Measurements from ENCODE around the gene WDFY4. TPM values are rescaled to one million over a fixed set of nuclear protein-coding genes. Genes with fewer than 3 reads are reported as not detected.

WDFY4 gene
- total RNA-seq, 1 experiment from 2014 or later, result not detected

DNA sequence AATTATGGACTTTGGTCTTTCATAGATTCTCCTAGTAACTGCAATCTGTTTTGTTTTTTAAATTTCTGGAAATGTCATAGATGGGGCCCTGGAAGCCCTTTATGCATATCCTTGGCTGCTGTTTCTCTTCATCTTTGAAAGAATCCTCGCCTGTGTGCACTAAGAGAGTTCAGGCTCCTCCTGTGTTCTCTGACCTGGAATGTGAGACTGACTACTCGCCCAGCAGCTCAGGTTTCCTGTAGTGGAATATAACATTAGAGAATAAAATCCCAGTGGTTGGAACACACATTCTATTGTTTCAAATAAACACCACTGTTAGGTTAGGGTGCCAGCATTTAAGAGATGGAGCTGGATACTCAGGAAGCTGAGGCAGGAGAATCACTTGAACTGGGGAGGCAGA, 56.3 kb downstream of the WDFY4 start:
- H3T11ph ChIP-seq (ENCODE audit: low read length), result no peak overlapping the region
- no peak overlapping the region for H3K4me2 ChIP-seq (ENCODE audit: insufficient read depth, insufficient read length, low read length)
- no peak for DNase-seq
- H2BK5ac ChIP-seq (ENCODE audit: insufficient read length, low read length), result no peak overlapping the region
- no peak overlapping the region for H3K23ac ChIP-seq (ENCODE audit: insufficient read length, low read depth, low read length)
- H4K8ac ChIP-seq (replicated peaks; ENCODE audit: insufficient read length, low read depth, low read length), result no peak overlapping the region
- no peak overlapping the region for H3K9ac ChIP-seq (ENCODE audit: extremely low read depth, insufficient read length, low read length)
- H3K18ac ChIP-seq (ENCODE audit: insufficient read length, low read depth, low read length), result no peak overlapping the region
- H3K14ac ChIP-seq (ENCODE audit: insufficient read depth, low read length), result no peak overlapping the region
- H3K23me2 ChIP-seq (ENCODE audit: insufficient read length, low read depth, low read length, poor library complexity, severe bottlenecking), result no peaks in the 10 kb centered on the region
- WGBS (ENCODE audit: extremely low coverage, insufficient read length, low lambda C conversion rate), result no CpG with 5 or more reads among the region's 2 CpGs
- H3K4me1 ChIP-seq (ENCODE audit: insufficient read depth, low read length), result no peaks in the 10 kb centered on the region
- H3K27me3 ChIP-seq (ENCODE audit: insufficient read depth, low read length), result no peaks in the 10 kb centered on the region
- H2BK20ac ChIP-seq (ENCODE audit: low read depth, low read length, poor library complexity, severe bottlenecking), result no peak overlapping the region
- no peak overlapping the region for H3K27ac ChIP-seq (ENCODE audit: insufficient read length, low read depth, low read length)
- Mint-ChIP-seq H3K27ac (no peak overlapping the region), H3K4me3 (no peak overlapping the region), H3K4me1 (peaks cover 9 to 10% of the 10 kb centered on the region in 2 experiments), H3K27me3 (ENCODE audit: low read depth) (peaks cover 4% of the 10 kb centered on the region; the same call in 1 of the 2 replicates), H3K36me3 (ENCODE audit: insufficient read depth in 1 of 3, low read depth in 3 of 3) (no peaks in the 10 kb centered on the region), H3K9me3 (no peaks in the 10 kb centered on the region)
- no peak for TF ChIP-seq CTCF (conservative IDR thresholded peaks at IDR 0.05)
- no peak overlapping the region for H2BK15ac ChIP-seq (ENCODE audit: low read depth, low read length)
- H2BK12ac ChIP-seq (ENCODE audit: insufficient read length, low read depth, low read length), result no peak overlapping the region
- no peak overlapping the region for H3K4ac ChIP-seq (ENCODE audit: low read depth, low read length)
- H4K20me1 ChIP-seq (ENCODE audit: control insufficient read depth, insufficient read depth, insufficient read length), result no peaks in the 10 kb centered on the region
- H2BK120ac ChIP-seq (ENCODE audit: low read depth, low read length, poor library complexity, severe bottlenecking), result no peak overlapping the region
- no peak overlapping the region for H2AFZ ChIP-seq (ENCODE audit: low read length)
- no peak overlapping the region for H3K56ac ChIP-seq (ENCODE audit: insufficient read length, low read depth, low read length)
- no peaks in the 10 kb centered on the region for H3K79me2 ChIP-seq (ENCODE audit: insufficient read depth, low read length)
- H3K9me3 ChIP-seq (ENCODE audit: control insufficient read depth, low read depth, low read length), result no peaks in the 10 kb centered on the region
- H4K91ac ChIP-seq (ENCODE audit: insufficient read length, low read depth, low read length), result no peak overlapping the region
- H3K79me1 ChIP-seq (ENCODE audit: insufficient read depth, low read depth, low read length, poor library complexity, severe bottlenecking), result no peaks in the 10 kb centered on the region
- no peak overlapping the region for H4K5ac ChIP-seq (ENCODE audit: insufficient read length, low read depth, low read length)
- H2AK5ac ChIP-seq (ENCODE audit: insufficient read length, low read length), result no peak overlapping the region

Measured in H9 (cell line).